Hepatocyte (in vitro differentiated cells): ENCODE results near the gene SMARCD2. TPM values are rescaled to one million over a fixed set of nuclear protein-coding genes. Genes with fewer than 3 reads are reported as not detected.

Source experiments
- DNase-seq: peaks from one replicate; pipeline ENCODE4 v3.0.0-alpha.2; 2016; ENCODE audit warnings: low spot score
- H2AFZ ChIP-seq: fragments of 200-600 bp; sonication (generic); 2 replicates; pipeline ENCODE4 v1.6.0; 2016; ENCODE audit warnings: antibody characterized with exemption, mild to moderate bottlenecking
- H3K27ac ChIP-seq: fragments of 200-600 bp; sonication (generic); 2 replicates; pipeline ENCODE4 v1.5.1; 2016; ENCODE audit warnings: mild to moderate bottlenecking
- H3K27me3 ChIP-seq: fragments of 200-600 bp; sonication (generic); 2 replicates; pipeline ENCODE4 v1.6.1; 2016
- H3K36me3 ChIP-seq: fragments of 200-600 bp; sonication (generic); replicated peaks from 2 replicates; pipeline ENCODE4 v1.5.1; 2016; ENCODE audit warnings: low read depth; ENCODE audit not compliant: insufficient read depth
- H3K4me1 ChIP-seq: fragments of 200-600 bp; sonication (generic); 2 replicates; pipeline ENCODE4 v1.5.1; 2016; ENCODE audit warnings: mild to moderate bottlenecking, moderate library complexity; ENCODE audit not compliant: insufficient read depth
- H3K4me2 ChIP-seq: fragments of 200-600 bp; sonication (generic); 2 replicates; pipeline ENCODE4 v1.6.0; 2016
- H3K4me3 ChIP-seq: fragments of 200-600 bp; sonication (generic); 2 replicates; pipeline ENCODE4 v1.5.1; 2016; ENCODE audit warnings: mild to moderate bottlenecking
- H3K79me2 ChIP-seq: fragments of 200-600 bp; sonication (generic); 2 replicates; pipeline ENCODE4 v1.6.0; 2017; ENCODE audit warnings: mild to moderate bottlenecking
- H3K9me2 ChIP-seq: fragments of 200-600 bp; sonication (generic); replicated peaks from 2 replicates; pipeline ENCODE4 v1.6.0; 2017; ENCODE audit warnings: mild to moderate bottlenecking; ENCODE audit not compliant: insufficient read depth
- H3K9me3 ChIP-seq: fragments of 200-600 bp; sonication (generic); 2 replicates; pipeline ENCODE4 v1.5.1; 2016; ENCODE audit warnings: low read depth, mild to moderate bottlenecking
- H4K20me1 ChIP-seq: fragments of 200-600 bp; sonication (generic); 2 replicates; pipeline ENCODE4 v1.6.0; 2016; ENCODE audit warnings: mild to moderate bottlenecking; ENCODE audit not compliant: insufficient read depth, poor library complexity, severe bottlenecking
- CTCF ChIP-seq: fragments of 200-600 bp; sonication (generic); IDR thresholded peaks from 2 replicates; pipeline ENCODE4 v1.5.1; 2016; ENCODE audit warnings: antibody characterized with exemption, mild to moderate bottlenecking; ENCODE audit not compliant: poor library complexity
- EZH2 ChIP-seq: fragments of 200-600 bp; sonication (generic); IDR thresholded peaks from 2 replicates; pipeline ENCODE4 v1.6.1; 2016; ENCODE audit warnings: antibody characterized with exemption, mild to moderate bottlenecking, borderline replicate concordance
- EZH2phosphoT487 ChIP-seq: fragments of 200-600 bp; sonication (generic); IDR thresholded peaks from one replicate; pipeline ENCODE4 v1.6.1; 2018; ENCODE audit warnings: antibody characterized with exemption, mild to moderate bottlenecking, low read depth, moderate library complexity; ENCODE audit not compliant: unreplicated experiment, severe bottlenecking
- WGBS: methylation state at CpG from one replicate; pipeline ENCODE4 v1.1.6; 2016; ENCODE audit warnings: low lambda C conversion rate; ENCODE audit errors: missing lambda C conversion rate; 5-methylcytosine and 5-hydroxymethylcytosine counted together
- polyA plus RNA-seq: library from polyadenylated mRNA; unstranded; fragments of >200 nt; fragmentation: Nextera tagmentation; extraction: Ambion mirVana; gene quantifications from 2 replicates; pipeline ENCODE4 v1.2.1, GENCODE V29; 2016
- total RNA-seq: library from RNA; depleted of rRNA; stranded (reverse); fragments of >200 nt; gene quantifications from 2 replicates; pipeline ENCODE4 v1.2.3, GENCODE V29; 2014

Gene SMARCD2
- total and polyA plus RNA-seq, 2 experiments from 2014 or later, result 52.9 to 65.7 TPM

DNA sequence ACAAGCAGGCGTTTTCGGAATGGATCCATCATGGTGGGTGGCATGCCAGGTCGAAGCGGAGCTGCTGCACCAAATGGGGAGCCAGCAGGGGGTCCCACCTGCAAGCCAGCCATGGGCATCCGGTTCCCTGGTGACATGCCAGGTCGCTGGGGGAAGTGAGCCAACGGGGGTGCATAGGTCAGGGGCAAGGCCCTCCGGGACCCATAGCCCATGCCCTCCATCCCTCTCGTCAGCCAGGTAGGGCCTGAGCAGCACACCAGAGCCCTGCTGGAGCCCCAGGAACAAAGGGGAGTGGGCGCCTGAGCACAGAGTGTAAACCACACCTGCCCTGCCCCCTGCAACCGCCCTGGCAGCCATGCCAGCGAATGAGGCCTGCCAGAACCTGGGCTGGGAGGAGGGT lies 5.0 kb downstream of the SMARCD2 start:
- peaks cover 36% of the 10 kb centered on the region for H3K4me1 ChIP-seq
- H3K9me3 ChIP-seq, result no peaks in the 10 kb centered on the region
- H3K4me3 ChIP-seq, result no peak overlapping the region
- peaks cover 31% of the 10 kb centered on the region for H4K20me1 ChIP-seq
- H2AFZ ChIP-seq, result no peak overlapping the region
- TF ChIP-seq EZH2 (no peak), CTCF (no peak), EZH2phosphoT487 (no peak)
- WGBS, result 94% methylated on average over 11 of the region's 12 CpGs
- no peak for DNase-seq
- peaks cover 69% of the 10 kb centered on the region for H3K79me2 ChIP-seq
- H3K36me3 ChIP-seq, result no peaks in the 10 kb centered on the region
- no peak overlapping the region for H3K4me2 ChIP-seq
- H3K27me3 ChIP-seq, result no peaks in the 10 kb centered on the region
- no peaks in the 10 kb centered on the region for H3K9me2 ChIP-seq
- H3K27ac ChIP-seq, result no peak overlapping the region

GRCh38 chr17:63836811-63837210 lies 5.7 kb downstream of the SMARCD2 start:
- peaks cover 36% of the 10 kb centered on the region for H3K4me1 ChIP-seq
- H3K36me3 ChIP-seq, result no peaks in the 10 kb centered on the region
- no peak overlapping the region for H3K4me2 ChIP-seq
- H4K20me1 ChIP-seq, result peaks cover 31% of the 10 kb centered on the region
- peaks cover 65% of the 10 kb centered on the region for H3K79me2 ChIP-seq
- H3K4me3 ChIP-seq, result no peak overlapping the region
- no peak for DNase-seq
- WGBS, result 96% methylated on average over 7 of the region's 7 CpGs
- no peaks in the 10 kb centered on the region for H3K9me3 ChIP-seq
- no peak for TF ChIP-seq EZH2
- no peaks in the 10 kb centered on the region for H3K27me3 ChIP-seq
- H3K27ac ChIP-seq, result no peak overlapping the region
- no peaks in the 10 kb centered on the region for H3K9me2 ChIP-seq
- no peak overlapping the region for H2AFZ ChIP-seq

DNA sequence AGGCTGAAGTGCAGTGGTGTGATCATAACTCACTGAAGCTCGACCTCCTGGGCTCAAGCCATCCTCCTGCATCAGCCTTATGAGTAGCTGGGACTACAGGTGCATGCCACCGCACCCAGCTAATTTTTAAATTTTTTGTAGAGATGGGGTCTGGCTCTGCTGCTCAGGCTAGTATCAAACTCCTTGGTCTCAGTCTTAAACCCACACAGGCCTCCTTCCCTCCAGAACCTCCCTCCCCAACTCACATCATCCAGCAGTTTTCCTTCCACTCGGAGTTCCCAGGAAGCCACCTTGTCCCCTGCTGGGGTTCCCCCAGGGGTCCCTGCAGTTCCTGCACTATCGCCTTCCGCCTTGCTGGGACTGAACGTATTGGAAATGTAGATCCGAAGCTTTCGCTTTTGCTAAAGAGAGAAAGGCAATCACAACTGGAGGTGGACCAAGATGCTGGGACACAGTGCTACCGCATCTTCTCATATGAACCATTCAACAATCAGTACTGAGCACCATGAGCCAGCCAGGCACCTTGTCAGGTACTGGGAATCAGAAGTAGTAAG lies 7.2 kb downstream of the SMARCD2 start:
- Histone ChIP-seq H3K27me3 (no peaks in the 10 kb centered on the region), H2AFZ (no peak overlapping the region), H3K4me1 (peaks cover 23% of the 10 kb centered on the region), H3K79me2 (peaks cover 49% of the 10 kb centered on the region), H4K20me1 (peaks cover 20% of the 10 kb centered on the region), H3K9me3 (no peaks in the 10 kb centered on the region), H3K4me3 (no peak overlapping the region), H3K27ac (no peak overlapping the region), H3K36me3 (no peaks in the 10 kb centered on the region), H3K4me2 (no peak overlapping the region), H3K9me2 (no peaks in the 10 kb centered on the region)
- WGBS, result 89% methylated on average over 9 of the region's 9 CpGs
- TF ChIP-seq EZH2, result no peak
- TF ChIP-seq CTCF, result no peak
- no peak for TF ChIP-seq EZH2phosphoT487
- DNase-seq, result no peak

- peaks cover 15% of the 10 kb centered on the region for H4K20me1 ChIP-seq
- H3K4me1 ChIP-seq, result peaks cover 17% of the 10 kb centered on the region
- H3K9me2 ChIP-seq, result no peaks in the 10 kb centered on the region
- H3K36me3 ChIP-seq, result peaks cover under 1% of the 10 kb centered on the region
- no peak overlapping the region for H3K4me3 ChIP-seq
- H3K4me2 ChIP-seq, result no peak overlapping the region
- peak; percentile 78 for DNase-seq
- 54% methylated on average over 13 of the region's 13 CpGs for WGBS
- TF ChIP-seq CTCF, result peak; percentile 49
- no peak for TF ChIP-seq EZH2
- no peak overlapping the region for H3K27ac ChIP-seq
- H3K27me3 ChIP-seq, result no peaks in the 10 kb centered on the region
- H2AFZ ChIP-seq, result no peak overlapping the region
- H3K9me3 ChIP-seq, result no peaks in the 10 kb centered on the region
- H3K79me2 ChIP-seq, result peaks cover 47% of the 10 kb centered on the region
These were observed 7.9 kb downstream of the SMARCD2 start for GRCh38 chr17:63834431-63835166.
